ENCODE measurements around the gene SUGCT.

Gene SUGCT

GRCh38 chr7:40194745-40195144, 59.9 kb downstream of the SUGCT start:
- Histone ChIP-seq H3K27ac (no peak overlapping the region), H3K4me3 (no peak overlapping the region)
- no peak for TF ChIP-seq CTCF (IDR thresholded peaks at IDR 0.05)
- no peak for DNase-seq (ENCODE audit: low spot score)

GRCh38 chr7:40197527-40197926, 62.7 kb downstream of the SUGCT start:
- H3K27ac ChIP-seq = no peak overlapping the region
- H3K4me3 ChIP-seq = no peak overlapping the region

GRCh38 chr7:40199076-40199802, 64.4 kb downstream of the SUGCT start:
- peak; percentile 39 for TF ChIP-seq CTCF (IDR thresholded peaks at IDR 0.05)
- DNase-seq (ENCODE audit: low spot score) = no peak
- peak overlapping the region in 1 of 2 donors; percentile 46 for H3K27ac ChIP-seq
- no peak overlapping the region for H3K4me3 ChIP-seq

More at GRCh38 chr7:40197527-40197926, 62.7 kb downstream of the SUGCT start:
- DNase-seq (ENCODE audit: low spot score) = no peak
- no peak for TF ChIP-seq CTCF (IDR thresholded peaks at IDR 0.05)

GRCh38 chr7:40200791-40201190, 66.0 kb downstream of the SUGCT start:
- DNase-seq (ENCODE audit: low spot score) = no peak
- H3K27ac ChIP-seq = peak overlapping the region; percentile 54 to 56
- no peak overlapping the region for H3K4me3 ChIP-seq
- no peak for TF ChIP-seq CTCF (IDR thresholded peaks at IDR 0.05)

- peak overlapping the region; percentile 39 to 76 for H3K27ac ChIP-seq
- DNase-seq (ENCODE audit: low spot score) = no peak
- H3K4me3 ChIP-seq = no peak overlapping the region
- no peak for TF ChIP-seq CTCF (IDR thresholded peaks at IDR 0.05)
Observed at GRCh38 chr7:40202851-40203250, 68.0 kb downstream of the SUGCT start.

GRCh38 chr7:40204581-40204980, 69.8 kb downstream of the SUGCT start:
- TF ChIP-seq CTCF (IDR thresholded peaks at IDR 0.05) = no peak
- H3K27ac ChIP-seq = no peak overlapping the region
- no peak for DNase-seq (ENCODE audit: low spot score)
- no peak overlapping the region for H3K4me3 ChIP-seq

GRCh38 chr7:40205992-40206391, 71.2 kb downstream of the SUGCT start:
- no peak for TF ChIP-seq CTCF (IDR thresholded peaks at IDR 0.05)
- Histone ChIP-seq H3K4me3 (no peak overlapping the region), H3K27ac (no peak overlapping the region)
- no peak for DNase-seq (ENCODE audit: low spot score)

All from coronary artery (tissue), 2 donors.